DMS114 treated with DMSO at 0.1 percent for 48 hours (cell line): ENCODE results near the gene DIABLO.
"Not testable (repeated sequence)": the region's sequence is repeated elsewhere in the genome, so short reads cannot be mapped to it uniquely, and the experiment has no call there.

Experiments used
- DNase-seq: peaks from one replicate; lab custom pipeline; 2025; ENCODE audit not compliant: unreplicated experiment; lab: John Stamatoyannopoulos, UW

The DIABLO gene

DNA sequence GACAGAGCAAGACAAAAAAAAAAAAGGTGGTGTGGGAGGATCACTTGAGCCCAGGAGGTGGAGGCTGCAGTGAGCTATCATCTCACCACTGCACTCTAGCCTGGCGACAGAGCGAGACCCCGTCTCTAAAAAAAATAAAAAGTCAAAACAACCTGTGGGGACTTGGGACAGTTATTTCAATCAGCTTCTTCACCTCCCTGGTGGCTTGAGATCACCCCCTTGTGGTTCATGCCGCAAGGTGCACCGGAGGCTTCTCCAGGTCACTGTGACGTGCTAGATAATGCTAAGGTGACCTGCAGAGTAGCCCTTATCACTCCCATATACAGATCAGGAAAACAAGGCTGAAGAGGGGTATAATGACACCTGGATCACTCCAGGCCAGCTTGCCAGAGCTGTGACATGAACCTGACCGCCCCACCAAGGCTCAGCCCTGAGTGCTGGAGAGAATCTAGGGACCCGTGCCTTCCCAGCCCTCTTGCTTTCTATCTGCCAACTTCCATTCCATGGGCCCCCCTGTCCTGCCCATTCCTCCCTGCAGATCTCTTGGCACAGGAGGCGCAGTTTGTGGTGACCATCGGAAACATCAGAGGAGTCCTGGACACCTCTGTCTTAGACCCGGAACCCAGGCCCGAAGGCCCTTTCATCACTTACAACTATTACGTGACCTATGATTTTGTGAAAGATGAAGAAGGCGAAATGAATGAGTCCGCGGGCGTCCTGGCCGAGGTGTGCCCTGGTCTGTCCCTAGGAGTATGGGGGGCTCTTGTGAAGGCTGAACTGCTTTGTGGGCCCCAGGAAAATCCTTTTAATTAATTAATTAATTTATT is 34.8 kb downstream of the DIABLO start:
- peak; percentile 27 for DNase-seq

DNA sequence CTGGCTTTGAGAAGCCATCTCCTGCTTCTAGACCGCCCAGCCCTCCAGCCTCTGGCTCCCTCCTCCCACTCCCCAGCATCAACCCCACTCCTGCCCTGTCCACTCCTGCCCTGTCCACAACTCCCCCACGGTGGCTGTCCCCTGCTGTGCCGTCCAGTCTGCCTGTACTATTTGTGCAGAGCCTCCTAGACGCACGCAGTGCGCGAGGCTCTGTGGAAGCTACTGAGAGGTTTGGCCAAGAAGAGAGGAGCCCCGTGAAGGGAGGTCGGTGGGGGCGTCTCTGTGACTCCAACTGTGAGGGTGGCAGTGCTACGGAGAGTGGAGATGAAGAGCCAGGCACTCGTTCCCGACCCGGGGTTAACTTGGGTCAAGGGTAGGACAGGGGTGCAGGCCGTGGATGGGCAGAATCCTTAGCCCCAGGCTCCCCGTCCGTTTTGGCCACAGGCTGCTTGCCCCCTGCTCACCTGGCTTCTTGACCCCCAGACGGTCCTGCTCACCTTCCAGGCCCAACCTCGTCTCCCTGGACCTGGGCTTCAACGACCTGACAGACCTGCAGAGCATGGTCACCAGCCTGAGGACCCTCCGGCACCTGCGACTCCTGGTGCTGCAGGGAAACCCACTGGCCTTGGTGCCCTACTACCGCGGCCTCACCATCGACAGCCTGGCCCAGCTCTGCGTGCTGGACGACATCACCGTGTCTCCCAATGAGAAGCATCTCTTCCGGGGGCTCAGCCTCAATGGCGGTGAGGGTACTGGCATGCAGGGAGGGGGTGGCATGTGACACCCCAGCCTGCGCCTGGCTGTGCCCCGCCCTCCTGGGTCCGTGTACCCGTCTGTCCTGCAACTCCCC is 36.0 kb downstream of the DIABLO start:
- no peak for DNase-seq

DNA sequence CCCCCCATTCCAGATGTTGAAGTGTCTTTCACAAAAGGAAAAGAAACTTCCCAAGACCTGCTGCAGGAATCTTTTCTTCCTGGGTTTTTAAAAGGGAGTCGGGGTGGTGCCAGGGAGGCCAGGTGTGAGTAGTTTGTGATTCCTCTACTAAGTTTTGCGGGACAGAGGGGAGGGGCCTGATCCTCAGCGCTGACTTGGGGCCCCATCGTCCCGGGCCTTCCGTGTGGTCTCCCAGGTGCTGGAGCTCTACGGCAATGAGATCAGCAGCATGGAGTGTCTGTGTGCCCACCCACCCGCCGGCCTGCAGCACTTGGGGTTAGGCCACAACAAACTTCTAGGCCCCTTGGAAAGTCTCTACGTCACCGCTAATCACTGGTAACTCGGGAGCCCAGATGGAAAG is 38.4 kb downstream of the DIABLO start:
- no peak for DNase-seq

DNA sequence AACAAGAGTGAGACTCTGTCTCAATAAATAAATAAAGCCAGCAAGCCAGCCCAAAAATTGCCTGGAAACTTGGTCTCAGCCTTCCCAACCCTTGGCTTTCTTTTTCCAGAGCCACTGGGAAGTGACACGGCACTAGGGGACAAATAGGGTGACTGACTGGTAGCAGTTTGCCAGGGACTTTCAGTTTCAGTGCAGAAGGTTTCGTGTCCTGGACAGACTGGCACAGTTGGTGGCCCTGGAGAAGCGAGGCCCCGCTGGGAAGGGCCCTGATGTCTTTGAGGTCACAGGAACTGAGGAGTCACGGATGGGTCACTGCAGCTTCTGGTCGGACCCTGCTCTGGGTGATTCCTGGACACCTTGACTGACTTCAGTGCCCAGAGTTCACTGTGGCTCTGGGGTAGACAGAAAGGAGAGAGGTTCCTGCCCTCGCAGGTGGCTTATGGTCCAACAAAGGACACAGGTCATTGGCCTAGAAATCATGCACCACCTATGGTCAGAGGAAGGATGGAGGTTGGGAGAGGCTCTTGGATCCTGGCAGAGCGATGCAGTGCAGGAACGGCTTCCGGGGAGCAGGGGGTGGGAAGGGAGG is 40.3 kb downstream of the DIABLO start:
- DNase-seq: no peak

DNA sequence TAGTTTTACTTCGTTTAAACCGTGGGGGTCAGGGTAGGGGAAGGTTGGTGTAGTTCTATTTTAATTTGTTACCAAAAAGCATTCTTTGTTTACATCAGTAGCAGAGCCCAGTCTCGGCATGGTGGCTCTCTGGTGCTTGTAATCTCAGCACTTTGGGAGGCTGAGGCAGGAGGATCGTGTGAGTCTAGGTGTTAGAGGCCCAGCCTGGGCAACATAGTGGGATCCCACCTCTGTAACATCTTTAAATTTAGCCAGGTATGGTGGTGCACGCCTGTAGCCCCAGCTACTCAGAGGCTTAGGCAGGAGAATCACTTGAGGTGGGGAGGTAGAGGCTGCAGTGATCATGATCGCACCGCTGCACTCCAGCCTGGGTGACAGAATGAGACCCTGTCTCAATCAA is 40.8 kb downstream of the DIABLO start:
- DNase-seq: no peak

DNA sequence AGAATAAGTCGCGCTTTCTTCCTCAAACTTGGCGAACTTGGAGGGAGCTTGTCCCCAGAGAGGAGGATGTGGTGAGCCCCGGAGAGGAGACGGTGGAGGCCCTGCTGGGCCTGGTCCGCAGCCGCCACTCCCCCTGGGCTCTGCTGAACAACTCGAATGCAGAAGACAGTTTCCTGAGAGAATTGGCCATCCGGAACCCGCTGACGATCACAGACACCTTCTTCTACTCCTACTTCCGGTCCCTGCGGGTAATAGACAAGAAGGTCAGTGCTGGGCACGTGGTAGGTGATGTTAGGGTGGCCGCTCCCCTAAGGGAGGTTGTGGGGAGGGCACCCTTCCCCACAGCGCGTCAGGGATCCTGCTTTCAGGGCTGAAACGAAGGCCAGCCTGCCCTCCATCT is 41.3 kb downstream of the DIABLO start:
- DNase-seq: no peak

DNA sequence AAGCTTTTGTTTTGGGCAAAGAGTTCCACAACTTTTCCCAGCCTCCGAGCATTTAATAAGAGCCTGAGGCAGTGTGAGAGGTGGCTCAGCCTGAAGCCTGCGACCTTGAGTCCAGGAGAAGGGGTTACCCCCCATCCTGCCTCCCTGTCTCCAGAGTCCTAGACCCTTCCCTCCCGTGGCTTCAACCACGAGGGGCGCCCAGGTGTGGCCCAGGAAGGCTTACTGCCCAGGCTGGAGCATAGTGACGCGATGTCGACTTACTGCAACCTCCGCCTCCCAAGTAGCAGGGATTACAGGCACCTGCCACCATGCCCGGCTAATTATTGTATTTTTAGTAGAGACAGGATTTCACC is 42.3 kb downstream of the DIABLO start:
- no peak for DNase-seq

DNA sequence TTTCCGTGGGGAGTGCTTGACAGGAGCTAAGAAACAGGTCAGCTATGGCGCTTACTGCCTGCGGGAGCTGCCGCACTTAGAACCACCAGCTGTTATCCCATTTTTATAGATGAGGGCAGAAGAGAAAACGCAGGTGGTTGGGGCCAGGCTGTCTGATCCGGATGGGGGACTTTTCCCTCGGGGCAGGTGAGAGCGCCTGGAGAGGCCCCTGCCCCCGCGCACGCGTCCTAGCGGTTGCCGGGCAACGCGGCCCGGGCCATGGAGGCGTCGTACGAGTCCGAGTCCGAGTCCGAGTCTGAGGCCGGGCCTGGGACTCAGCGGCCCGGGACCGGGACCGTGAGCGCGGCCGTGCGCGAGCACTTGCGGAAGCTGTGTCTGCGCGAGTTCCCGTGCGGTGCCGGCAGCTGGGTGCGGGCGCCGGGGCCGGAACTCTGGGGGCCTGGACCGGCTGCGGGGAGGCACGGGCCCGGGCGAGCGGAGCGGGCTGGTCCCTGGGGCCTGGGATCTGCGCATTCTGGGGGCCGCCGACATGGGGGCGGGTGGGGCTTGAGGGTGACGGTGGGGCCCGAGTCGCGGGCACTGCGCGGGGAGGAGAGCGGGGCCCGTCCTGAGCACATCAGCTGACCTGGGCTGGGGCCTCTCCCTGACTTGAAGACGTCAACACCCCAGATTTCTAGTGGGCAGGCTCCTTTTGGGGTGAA is 42.8 kb downstream of the DIABLO start, which contains the start of gene LRRC43:
LRRC43 (plus strand) TSS at position 237 of the 701 bp plus-strand sequence; CDS start at position 259, 22 bp downstream.
- DNase-seq: no peak

DNA sequence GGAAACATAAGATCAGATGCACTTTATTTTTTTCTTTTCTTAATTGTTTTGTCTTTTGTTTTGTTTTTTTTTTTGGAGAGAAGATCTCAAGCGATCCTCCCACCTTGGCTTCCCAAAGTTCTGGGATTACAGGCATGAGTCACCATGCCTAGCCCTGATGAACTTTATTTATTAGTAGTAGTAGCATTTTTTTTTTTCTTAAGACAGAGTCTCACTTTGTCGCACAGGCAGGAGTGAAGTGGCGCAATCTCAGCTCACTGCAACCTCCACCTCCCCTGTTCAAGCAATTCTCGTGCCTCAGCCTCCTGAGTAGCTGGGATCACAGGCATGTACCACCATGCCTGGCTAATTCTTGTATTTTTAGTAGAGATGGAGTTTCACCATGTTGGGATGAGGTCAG is 49.4 kb downstream of the DIABLO start:
- DNase-seq: not testable (repeated sequence)

DNA sequence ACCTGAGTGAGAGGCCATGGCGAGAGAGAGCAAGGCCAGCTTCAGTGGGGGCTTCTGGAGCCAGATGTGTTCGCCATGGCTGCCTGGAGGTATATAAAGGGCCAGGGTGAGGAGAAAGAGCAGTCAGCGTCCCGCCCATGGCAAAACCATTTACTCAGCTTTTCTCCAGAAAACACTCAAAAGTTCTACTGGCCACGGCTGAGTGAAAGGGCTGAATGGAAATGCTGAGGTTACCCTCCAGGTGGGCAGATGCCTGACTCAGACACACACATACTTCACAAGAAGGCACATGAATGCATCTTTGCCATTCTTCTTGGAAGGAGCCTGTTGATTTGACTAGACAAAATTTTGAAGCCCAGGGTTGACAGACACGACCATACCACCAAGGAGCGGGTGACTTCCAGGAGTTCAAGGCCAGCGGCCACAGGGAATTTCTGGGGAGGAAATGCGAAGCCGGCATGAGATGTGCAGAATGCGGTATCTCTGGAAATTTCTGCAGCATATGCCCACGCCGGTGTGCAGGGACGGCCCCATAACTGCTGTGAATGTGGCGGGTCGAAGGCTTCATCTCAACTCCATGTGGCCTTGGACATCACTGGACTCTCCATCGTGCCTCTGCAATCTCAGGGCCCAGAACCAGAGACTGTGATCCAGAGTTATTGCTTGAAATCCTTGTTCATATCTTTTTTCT is 51.6 kb downstream of the DIABLO start, which contains the start of gene IL31:
IL31 (minus strand) TSS at position 67 of the 691 bp plus-strand sequence; CDS start at position 18, 49 bp downstream.
- DNase-seq: no peak

DNA sequence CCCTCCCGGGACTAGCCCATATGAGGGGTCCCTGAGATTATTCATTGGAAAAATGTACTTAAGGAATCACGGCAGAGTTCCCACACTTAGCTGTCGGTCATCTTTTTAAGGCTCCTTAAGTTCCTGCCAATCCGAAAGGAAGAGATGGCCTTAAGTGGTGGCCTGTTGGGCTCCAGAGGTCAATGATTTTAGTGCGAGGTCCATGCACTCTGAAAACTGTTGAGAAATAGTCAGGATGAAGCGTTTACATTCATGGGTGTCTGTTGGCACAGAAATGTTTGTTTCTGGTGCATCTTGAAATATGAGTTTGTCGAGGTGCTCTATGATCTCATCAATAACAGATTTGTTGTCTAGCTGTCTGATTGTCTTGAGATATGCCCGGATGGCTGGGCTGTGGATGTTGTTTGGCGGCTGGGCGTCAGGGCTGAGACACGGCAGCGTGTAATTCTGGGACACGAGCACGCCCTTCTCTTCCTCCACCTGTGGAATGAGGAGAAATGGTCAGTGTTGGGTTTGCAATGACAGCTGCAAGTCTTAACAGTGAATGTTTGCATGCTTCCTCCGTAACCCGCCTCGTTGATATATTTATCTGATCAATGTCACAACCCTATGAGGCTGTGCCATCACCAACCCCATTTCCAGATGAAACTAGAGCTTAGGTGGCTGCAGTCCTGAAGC is 53.5 kb downstream of the DIABLO start:
- DNase-seq: no peak

DNA sequence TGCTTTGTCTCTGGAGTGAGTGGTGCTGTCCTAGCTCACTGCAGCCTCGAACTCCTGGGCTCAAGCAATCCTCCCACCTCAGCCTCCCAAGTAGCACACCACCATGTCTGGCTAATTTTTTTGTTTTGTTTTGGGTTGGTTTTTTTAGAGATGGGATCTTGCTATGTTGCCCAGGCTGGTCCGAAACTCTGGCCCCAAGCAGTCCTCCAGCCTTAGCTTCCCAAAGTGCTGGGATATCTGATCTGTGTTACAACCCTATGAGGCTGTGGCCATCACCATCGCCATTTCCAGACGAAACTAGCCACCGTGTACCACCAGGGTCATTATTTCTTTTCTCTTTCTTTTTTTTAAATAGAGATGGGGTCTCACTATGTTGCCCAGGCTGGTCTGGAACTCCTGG is 54.5 kb downstream of the DIABLO start:
- DNase-seq: no peak

DNA sequence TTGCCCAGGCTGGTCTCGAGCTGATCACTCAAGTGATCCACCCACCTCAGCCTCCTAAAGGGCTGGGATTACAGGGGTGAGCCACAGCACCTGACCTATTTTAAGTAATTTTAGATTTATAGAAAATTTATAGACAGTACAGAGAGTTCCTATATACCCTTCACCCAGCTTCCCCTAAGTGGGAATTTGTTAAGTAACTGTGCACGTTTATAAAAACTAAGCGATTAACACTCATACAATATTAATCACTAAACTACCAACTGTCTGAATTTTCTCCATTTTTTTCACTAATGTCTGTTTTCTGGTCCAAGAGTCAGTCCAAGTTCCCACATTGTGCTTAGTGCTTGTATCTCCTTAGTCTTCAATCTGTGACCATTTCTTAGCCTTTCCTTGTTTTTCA is 57.4 kb downstream of the DIABLO start:
- no peak for DNase-seq

DNA sequence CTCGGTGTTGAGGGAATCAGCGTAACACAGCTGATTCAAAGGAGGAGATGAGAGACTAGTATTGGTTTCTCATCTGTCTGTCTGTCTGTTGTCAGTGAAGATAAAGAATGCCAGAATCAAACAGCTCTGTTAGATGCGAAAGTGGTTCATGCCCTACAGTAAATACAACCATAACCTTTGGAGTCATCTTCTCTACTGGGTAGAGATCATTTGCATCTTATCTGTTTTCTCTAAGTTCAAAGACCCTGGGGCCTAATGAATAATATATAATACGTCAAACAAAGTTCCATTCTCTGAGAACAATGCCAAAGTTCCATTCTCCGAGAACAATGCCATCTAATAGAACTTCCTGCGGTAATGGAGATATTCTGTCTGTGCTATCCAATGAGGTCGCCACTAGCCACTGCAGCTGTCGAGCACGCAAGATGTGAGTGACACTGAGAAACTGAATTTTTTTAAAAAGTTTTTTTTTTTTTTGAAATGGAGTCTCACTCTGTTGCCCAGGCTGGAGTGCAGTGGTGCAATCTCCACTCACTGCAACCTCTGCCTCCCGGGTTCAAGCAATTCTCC is 58.4 kb downstream of the DIABLO start:
- DNase-seq: no peak

DNA sequence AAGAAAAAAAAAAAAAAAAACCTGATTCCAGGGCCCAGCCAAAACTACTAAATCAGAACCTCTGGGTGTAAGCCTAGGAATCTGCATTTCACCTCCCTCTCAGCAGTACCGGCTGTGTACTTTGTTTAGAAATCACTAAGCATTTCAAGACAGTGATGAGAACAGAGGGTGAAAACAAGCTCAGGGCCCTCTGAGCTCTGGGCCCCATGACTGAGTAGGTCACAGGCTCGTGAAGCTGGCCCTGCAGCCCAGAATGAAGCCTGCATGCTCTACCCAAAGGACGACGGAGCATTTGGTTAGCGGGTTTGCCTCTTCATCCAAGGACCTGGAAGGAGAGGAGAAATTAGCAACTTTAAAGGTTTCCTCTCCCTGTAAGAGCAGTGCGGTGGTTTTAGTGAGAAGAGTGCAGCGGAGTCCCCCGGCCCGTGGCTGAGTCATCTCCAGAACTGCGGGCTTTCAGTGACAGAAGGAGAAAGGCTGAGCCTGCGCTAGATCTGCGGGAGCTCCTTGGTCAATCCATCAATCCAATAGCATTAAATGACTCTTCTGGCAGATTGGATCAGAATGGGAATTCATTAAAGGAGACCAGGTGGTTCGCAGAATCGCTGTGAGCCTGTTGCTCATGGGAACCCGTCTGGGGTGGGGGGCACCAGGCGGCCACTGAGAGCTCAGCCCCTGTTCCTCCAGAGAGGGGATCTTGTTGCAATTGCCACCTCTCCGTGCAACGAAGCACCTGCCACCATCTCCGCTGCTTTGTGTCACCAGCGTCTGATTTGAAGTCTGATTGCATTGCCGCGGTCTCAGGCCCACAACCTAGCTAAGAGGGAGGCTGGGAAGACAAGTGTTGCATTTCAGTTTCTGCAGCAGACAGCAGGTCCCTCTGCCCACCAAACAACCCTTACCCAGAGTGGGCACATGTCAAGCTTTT is 59.2 kb downstream of the DIABLO start:
- no peak for DNase-seq

DNA sequence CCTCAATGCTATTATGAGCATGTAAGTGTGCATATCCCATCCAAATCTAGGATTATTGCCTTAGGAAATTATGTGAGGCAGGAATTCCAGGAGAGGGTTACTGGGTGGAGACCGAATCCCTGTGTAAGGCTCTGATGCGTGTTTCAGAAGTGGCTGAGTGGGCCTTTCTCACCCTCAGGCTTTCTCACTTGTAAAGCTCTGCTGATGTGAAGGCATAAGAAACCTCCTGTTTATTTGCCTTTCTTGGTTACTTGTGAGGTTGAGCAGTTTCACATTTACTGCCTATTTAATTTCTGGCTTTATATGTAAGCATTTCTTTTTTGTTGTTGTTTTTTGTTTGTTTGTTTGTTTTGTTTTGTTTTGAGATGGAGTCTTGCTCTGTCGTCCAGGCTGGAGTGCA is 62.9 kb downstream of the DIABLO start:
- DNase-seq: no peak

DNA sequence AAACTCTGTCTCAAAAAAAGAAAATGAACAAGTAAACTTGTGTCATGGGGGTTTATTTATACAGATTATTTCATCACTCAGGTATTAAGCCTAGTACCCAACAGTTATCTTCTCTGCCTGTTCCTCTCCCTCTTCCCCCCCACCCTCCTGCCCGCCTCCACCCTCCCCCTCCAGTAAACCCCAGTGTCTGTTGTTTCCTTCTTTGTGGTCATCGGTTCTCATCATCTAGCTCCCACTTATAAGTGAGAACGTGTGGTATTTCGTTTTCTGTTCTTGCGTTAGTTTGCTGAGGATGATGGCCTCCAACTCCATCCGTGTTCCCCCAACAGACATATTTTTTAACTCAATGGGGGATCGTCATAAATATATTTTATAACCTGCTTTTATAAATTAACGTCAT is 64.2 kb downstream of the DIABLO start:
- DNase-seq: no peak

DNA sequence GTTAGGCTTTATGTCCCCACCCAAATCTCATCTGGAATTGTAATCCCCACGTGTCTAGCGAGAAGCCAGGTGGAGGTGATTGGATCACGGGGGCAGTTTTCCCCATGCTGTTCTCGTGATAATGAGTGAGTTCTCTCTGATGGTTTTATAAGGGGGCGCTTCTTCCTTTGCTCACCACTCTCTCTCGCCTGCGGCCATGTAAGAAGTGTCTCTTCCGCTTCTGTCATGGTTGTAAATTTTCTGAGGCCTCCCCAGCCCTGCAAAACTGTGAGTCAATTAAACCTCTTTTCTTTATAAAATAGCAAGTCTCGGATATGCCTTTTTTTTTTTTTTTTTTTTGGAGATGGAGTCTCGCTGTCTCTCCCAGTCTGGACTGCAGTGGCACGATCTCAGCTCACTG is 65.1 kb downstream of the DIABLO start:
- no peak for DNase-seq

DNA sequence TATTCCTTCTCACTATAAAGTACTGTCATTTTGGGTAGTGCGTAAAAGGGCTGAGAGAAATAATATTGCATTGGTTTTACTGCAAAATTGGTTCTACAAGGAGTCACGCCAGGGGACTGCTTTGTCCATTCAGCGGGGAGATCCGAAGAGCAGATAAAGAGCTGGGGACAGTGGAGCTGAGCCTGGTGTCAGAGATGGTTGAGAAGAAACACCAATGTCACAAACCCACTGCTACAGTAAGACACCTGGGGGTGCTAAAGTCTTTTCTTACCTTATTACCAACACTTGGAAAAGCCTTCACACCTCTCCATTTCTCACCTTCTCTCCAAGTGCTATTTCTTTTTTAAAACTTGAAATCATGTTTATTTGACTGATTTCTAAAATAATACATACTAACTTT is 66.0 kb downstream of the DIABLO start:
- no peak for DNase-seq
